HepG2 (cell line): ENCODE measurements around the gene SDC3. TPM values are rescaled to one million over a fixed set of nuclear protein-coding genes. Genes with fewer than 3 reads are reported as not detected.

Source experiments
- ATAC-seq: fragments of 200-7000 bp; cut with Tn5 transposase; 3 replicates; pipeline ENCODE4 v1.9.1; 2020; ENCODE audit warnings: mild to moderate bottlenecking, moderate library complexity
- BruUV-seq: library from RNA; stranded (reverse); fragments of 400-500 nt; replicated peaks from 2 replicates; lab custom pipeline; 2021; lab: Mats Ljungman, UMichigan
- CTCF ChIA-PET: fragments of 300-600 bp; formaldehyde crosslinking; extraction: SDS; loops from one replicate; lab custom pipeline; 2021; ENCODE audit warnings: low total read pairs, inconsistent platforms, low intra/inter-chr PET ratio; lab: Yijun Ruan, JAX
- POLR2A ChIA-PET: fragments of 350-600 bp; sonication (Branson Sonifier 250); formaldehyde crosslinking; loops from one replicate; lab custom pipeline; 2020; ENCODE audit warnings: antibody characterized with exemption, inconsistent platforms; lab: Yijun Ruan, JAX
- DNase-seq: peaks from one replicate; pipeline ENCODE4 v3.0.0-alpha.2; 2015; ENCODE audit warnings: low spot score
- FAIRE-seq: peaks from 3 replicates; lab custom pipeline; 2011; peaks lifted over from hg19 to GRCh38; lab: Jason Lieb, UNC
- H2AFZ ChIP-seq: one replicate; pipeline ENCODE4 v1.6.1; 2011; ENCODE audit warnings: low read length, inconsistent platforms
- H3K27ac ChIP-seq: fragments of 300-600 bp; 3 replicates; pipeline ENCODE4 v1.8.0; 2011; ENCODE audit warnings: mixed run types, mild to moderate bottlenecking, mixed read lengths, low read length, inconsistent platforms; ENCODE audit not compliant: insufficient read depth; ENCODE audit errors: extremely low read length
- H3K27me3 ChIP-seq, 2 experiments: fragments of 200-600 bp in 1 of 2; 2 replicates in 1 of 2; 3 replicates in 1 of 2; pipeline versions ENCODE4 v1.6.0 to v1.8.0; 2011; ENCODE audit warnings: low read length in 2 of 2, mild to moderate bottlenecking in 2 of 2, moderate library complexity in 2 of 2, inconsistent platforms in 1 of 2; ENCODE audit not compliant: insufficient read depth in 2 of 2, control insufficient read depth in 1 of 2
- H3K36me3 ChIP-seq, 2 experiments: fragments of 200-600 bp in 1 of 2; replicated peaks in 1 of 2; 2 replicates in 1 of 2; 3 replicates in 1 of 2; pipeline versions ENCODE4 v1.5.1 to v1.8.0; 2011; ENCODE audit warnings: low read length in 2 of 2, inconsistent platforms in 1 of 2; ENCODE audit not compliant: insufficient read depth in 2 of 2, control insufficient read depth in 1 of 2
- H3K4me1 ChIP-seq: 2 replicates; pipeline ENCODE4 v1.5.1; 2012; ENCODE audit warnings: low read length, inconsistent platforms; ENCODE audit not compliant: insufficient read depth
- H3K4me2 ChIP-seq: 2 replicates; pipeline ENCODE4 v1.6.0; 2011; ENCODE audit warnings: low read depth, low read length, inconsistent platforms
- H3K4me3 ChIP-seq, 3 experiments: fragments of 200-600 bp in 1 of 3; sonication (generic), shearing (Covaris generic) in 1 of 3; replicated peaks in 1 of 3; 2 replicates each; pipeline ENCODE4 v1.5.1; 2011 to 2016; ENCODE audit warnings: low read length in 3 of 3, inconsistent platforms in 2 of 3, low read depth in 2 of 3, mild to moderate bottlenecking in 2 of 3, control low read depth in 1 of 3, mixed read lengths in 1 of 3; ENCODE audit not compliant: insufficient read depth in 1 of 3
- H3K79me2 ChIP-seq: one replicate; pipeline ENCODE4 v1.6.1; 2011; ENCODE audit warnings: low read length, inconsistent platforms; ENCODE audit not compliant: insufficient read depth
- H3K9ac ChIP-seq: 2 replicates; pipeline ENCODE4 v1.6.0; 2011; ENCODE audit warnings: mild to moderate bottlenecking, low read depth, low read length, inconsistent platforms; ENCODE audit not compliant: insufficient read depth
- H3K9me3 ChIP-seq: 2 replicates; pipeline ENCODE4 v1.5.1; 2012; ENCODE audit warnings: mild to moderate bottlenecking, low read length
- H4K20me1 ChIP-seq: 2 replicates; pipeline ENCODE4 v1.6.0; 2011; ENCODE audit warnings: inconsistent platforms, mild to moderate bottlenecking, low read length, moderate library complexity; ENCODE audit not compliant: insufficient read depth
- BCL3 ChIP-seq: sonication (generic); formaldehyde crosslinking; IDR thresholded peaks from 2 replicates; pipeline ENCODE4 v1.5.1; 2020; ENCODE audit warnings: mild to moderate bottlenecking, missing genetic modification reagents, moderate library complexity
- CREBL2 ChIP-seq: sonication (generic); formaldehyde crosslinking; IDR thresholded peaks from 2 replicates; pipeline ENCODE4 v1.8.1; 2023; ENCODE audit warnings: missing genetic modification reagents, mild to moderate bottlenecking, borderline replicate concordance
- CSRNP1 ChIP-seq: sonication (generic); formaldehyde crosslinking; IDR thresholded peaks from 2 replicates; pipeline ENCODE4 v1.8.1; 2023; ENCODE audit warnings: mild to moderate bottlenecking, missing genetic modification reagents
- DNMT1 ChIP-seq: sonication (generic); formaldehyde crosslinking; IDR thresholded peaks from 2 replicates; pipeline ENCODE4 v1.5.1; 2020; ENCODE audit warnings: mild to moderate bottlenecking, missing genetic modification reagents
- GATA4 ChIP-seq: sonication (generic); IDR thresholded peaks from 2 replicates; pipeline ENCODE4 v1.6.1; 2016; ENCODE audit warnings: antibody characterized with exemption, low read depth, borderline replicate concordance
- HINFP ChIP-seq: sonication (generic); formaldehyde crosslinking; IDR thresholded peaks from 2 replicates; pipeline ENCODE4 v1.4.0; 2020; ENCODE audit warnings: low read depth, mild to moderate bottlenecking, missing genetic modification reagents
- MED1 ChIP-seq: sonication (generic); formaldehyde crosslinking; IDR thresholded peaks from 2 replicates; pipeline ENCODE4 v1.4.0; 2020; ENCODE audit warnings: missing genetic modification reagents
- MXI1 ChIP-seq: IDR thresholded peaks from 3 replicates; pipeline ENCODE4 v1.6.1; 2012; ENCODE audit warnings: low read depth, low read length, inconsistent platforms, borderline replicate concordance
- NR2F6 ChIP-seq, 2 experiments: IDR thresholded peaks; 2 replicates each; pipeline ENCODE4 v1.6.1; 2016; ENCODE audit warnings: antibody characterized with exemption in 1 of 2, mild to moderate bottlenecking in 1 of 2
- RFXAP ChIP-seq: sonication (generic); formaldehyde crosslinking; IDR thresholded peaks from 2 replicates; pipeline ENCODE4 v1.4.0; 2020; ENCODE audit warnings: missing genetic modification reagents, borderline replicate concordance
- SNAPC2 ChIP-seq: sonication (generic); formaldehyde crosslinking; IDR thresholded peaks from 2 replicates; pipeline ENCODE4 v1.8.1; 2022; ENCODE audit warnings: mild to moderate bottlenecking, missing genetic modification reagents
- TBP ChIP-seq: sonication (generic); formaldehyde crosslinking; IDR thresholded peaks from 2 replicates; pipeline ENCODE4 v1.5.0; 2020; ENCODE audit warnings: missing genetic modification reagents
- ZMYM3 ChIP-seq: sonication (generic); formaldehyde crosslinking; IDR thresholded peaks from 2 replicates; pipeline ENCODE4 v1.5.1; 2020; ENCODE audit warnings: mild to moderate bottlenecking, missing genetic modification reagents
- ZNF138 ChIP-seq: sonication (generic); formaldehyde crosslinking; IDR thresholded peaks from 2 replicates; pipeline ENCODE4 v1.5.0; 2020; ENCODE audit warnings: mild to moderate bottlenecking, low read depth, missing genetic modification reagents
- ZNF800 ChIP-seq: sonication (generic); formaldehyde crosslinking; IDR thresholded peaks from 2 replicates; pipeline ENCODE4 v1.4.0; 2020; ENCODE audit warnings: missing genetic modification reagents
- ZSCAN21 ChIP-seq: sonication (generic); formaldehyde crosslinking; IDR thresholded peaks from 2 replicates; pipeline ENCODE4 v1.8.0; 2022; ENCODE audit warnings: mild to moderate bottlenecking, missing genetic modification reagents, moderate library complexity, borderline replicate concordance
- WGBS: methylation state at CpG from one replicate; pipeline ENCODE4 v1.1.6; 2017; ENCODE audit warnings: low lambda C conversion rate; 5-methylcytosine and 5-hydroxymethylcytosine counted together
- in situ Hi-C: cut with HindIII; loops from 2 replicates; pipeline ENCODE4 v1.10.0; 2017; ENCODE audit warnings: low pct_unique_long_range_greater_than_20kb; ENCODE audit not compliant: extremely low pct_ligation_motif_present
- intact Hi-C: fragments of 100-400 bp; cut with micrococcal nuclease; formaldehyde crosslinking; loops from one replicate; pipeline ENCODE4 v1.10.0; 2022; ENCODE audit not compliant: unreplicated experiment
- polyA plus RNA-seq, 8 experiments: library from polyadenylated mRNA; depleted of rRNA in 3 of 8; stranded (reverse) in 7 of 8; unstranded in 1 of 8; fragments of >200 nt; fragmentation: Illumina TruSeq in 4 of 8; extraction: Trizol in 4 of 8; gene quantifications; 2 replicates each; pipeline versions ENCODE4 v1.2.1 to v1.2.3, GENCODE V29; 2011 to 2016; ENCODE audit warnings: low read depth in 4 of 8, missing spikeins in 1 of 8, mixed read lengths in 1 of 8; ENCODE audit not compliant: insufficient read depth in 1 of 8
- total RNA-seq, 5 experiments: library from RNA; depleted of rRNA; stranded (reverse); fragments of >200 nt; fragmentation: Illumina TruSeq; extraction: Trizol; gene quantifications; 2 replicates each; pipeline ENCODE4 v1.2.3, GENCODE V29; 2016; ENCODE audit warnings: low read depth in 1 of 5

SDC3 gene
- total and polyA plus RNA-seq, 2 of the 13 experiments (the other 11 are each of a cell fraction or from before 2014, with no cell fraction given), result 0.49 to 0.84 TPM

- ChIA-PET CTCF (interaction anchor here (1.4 to 2.2 kb wide), 2 partner anchors 127 to 146 kb away, joined by 15 to 16 read pairs; no protein-coding TSS in a partner anchor), POLR2A (no interaction called here)
- no TSS peak for BruUV-seq
- peaks cover 10% of the 10 kb centered on the region for H3K4me1 ChIP-seq
- no peaks in the 10 kb centered on the region for H3K9me3 ChIP-seq
- 23% methylated on average over 2 of the region's 2 CpGs for WGBS
- DNase-seq (no peak), ATAC-seq (peak; percentile 8), FAIRE-seq (no peak)
- TF ChIP-seq TBP (CRISPR knock-in tag), result no peak
- TF ChIP-seq DNMT1 (CRISPR knock-in tag), result no peak
- TF ChIP-seq GATA4, result no peak
- TF ChIP-seq MED1, result no peak
- TF ChIP-seq ZMYM3 (CRISPR knock-in tag), result no peak
- TF ChIP-seq CSRNP1 (CRISPR knock-in tag), result no peak
- TF ChIP-seq ZSCAN21 (CRISPR knock-in tag), result no peak
- no peak for TF ChIP-seq ZNF138
- TF ChIP-seq SNAPC2 (CRISPR knock-in tag), result no peak
- no peak for TF ChIP-seq ZNF800 (CRISPR knock-in tag)
- TF ChIP-seq BCL3 (CRISPR knock-in tag), result no peak
- TF ChIP-seq CREBL2 (CRISPR knock-in tag), result no peak
- TF ChIP-seq RFXAP (CRISPR knock-in tag), result no peak
- TF ChIP-seq MXI1, result no peak
- no peak for TF ChIP-seq NR2F6 (IDR thresholded peaks at IDR 0.05)
- TF ChIP-seq NR2F6 (CRISPR knock-in tag; IDR thresholded peaks at IDR 0.05), result no peak
- TF ChIP-seq HINFP (CRISPR knock-in tag), result no peak
- H3K27ac ChIP-seq, result no peak overlapping the region
- no peak overlapping the region for H3K4me2 ChIP-seq
- H3K36me3 ChIP-seq, result peaks cover 9 to 11% of the 10 kb centered on the region in 2 experiments
- no peaks in the 10 kb centered on the region for H3K79me2 ChIP-seq
- H3K27me3 ChIP-seq, result no peaks in the 10 kb centered on the region
- H3K9ac ChIP-seq, result no peak overlapping the region
- peaks cover 17% of the 10 kb centered on the region for H4K20me1 ChIP-seq
- no peak overlapping the region for H2AFZ ChIP-seq
- in situ Hi-C loops (no loop called here), intact Hi-C loops (loop anchor here (1.0 to 2.0 kb wide), 2 partner anchors 127 to 146 kb away; no protein-coding TSS in a partner anchor)
- no peak overlapping the region for H3K4me3 ChIP-seq
Observed at GRCh38 chr1:30928789-30929134, 20.2 kb upstream of the SDC3 start.
